PC-9 (cell line): Measurements from ENCODE around the gene ZNF146. TPM values are rescaled to one million over a fixed set of nuclear protein-coding genes. Genes with fewer than 3 reads are reported as not detected.

Experiments used
- BruUV-seq: library from RNA; stranded (reverse); fragments of 400-500 nt; replicated peaks from 2 replicates; lab custom pipeline; 2021; lab: Mats Ljungman, UMichigan
- CTCF ChIA-PET: fragments of 300-600 bp; sonication (Branson Sonifier 250); formaldehyde crosslinking; loops from one replicate; lab custom pipeline; 2022; ENCODE audit warnings: antibody characterized with exemption; lab: Charles Lee
- POLR2A ChIA-PET: fragments of 300-600 bp; sonication (Branson Sonifier 250); formaldehyde crosslinking; loops from one replicate; lab custom pipeline; 2022; ENCODE audit warnings: antibody characterized with exemption; ENCODE audit not compliant: unreplicated experiment; lab: Charles Lee
- DNase-seq, 2 experiments: peaks; one replicate each; pipeline versions ENCODE4 v3.0.0 to v3.0.0-alpha.2; 2015 to 2022; ENCODE audit warnings: mixed read lengths in 1 of 2
- H2AFZ ChIP-seq: fragments of 200-600 bp; sonication (generic); 2 replicates; pipeline ENCODE4 v1.8.1; 2017; ENCODE audit warnings: antibody characterized with exemption
- H3F3A ChIP-seq: fragments of 200-600 bp; sonication (generic); 2 replicates; pipeline ENCODE4 v1.8.1; 2017; ENCODE audit warnings: antibody characterized with exemption, mild to moderate bottlenecking, low read depth; ENCODE audit not compliant: insufficient read depth
- H3K27ac ChIP-seq: fragments of 200-600 bp; sonication (generic); 2 replicates; pipeline ENCODE4 v1.6.1; 2016; ENCODE audit warnings: mixed run types
- H3K27me3 ChIP-seq: fragments of 200-600 bp; sonication (generic); 2 replicates; pipeline ENCODE4 v1.6.1; 2016; ENCODE audit warnings: low read depth, mixed run types; ENCODE audit not compliant: insufficient read depth
- H3K36me3 ChIP-seq: fragments of 200-600 bp; sonication (generic); 2 replicates; pipeline ENCODE4 v1.6.1; 2016; ENCODE audit warnings: low read depth, mixed run types
- H3K4me1 ChIP-seq: fragments of 200-600 bp; sonication (generic); replicated peaks from 2 replicates; pipeline ENCODE4 v1.6.1; 2016; ENCODE audit warnings: mixed run types; ENCODE audit not compliant: insufficient read depth
- H3K4me2 ChIP-seq: fragments of 200-600 bp; sonication (generic); 2 replicates; pipeline ENCODE4 v1.6.1; 2017; ENCODE audit warnings: mixed run types
- H3K4me3 ChIP-seq: fragments of 200-600 bp; sonication (generic); 2 replicates; pipeline ENCODE4 v1.6.1; 2016; ENCODE audit warnings: mixed run types
- H3K79me2 ChIP-seq: fragments of 200-600 bp; sonication (generic); 2 replicates; pipeline ENCODE4 v1.6.1; 2017; ENCODE audit warnings: low read depth, mixed run types
- H3K9me2 ChIP-seq: fragments of 200-600 bp; sonication (generic); 2 replicates; pipeline ENCODE4 v1.8.1; 2017; ENCODE audit warnings: mild to moderate bottlenecking; ENCODE audit not compliant: insufficient read depth
- H3K9me3 ChIP-seq: fragments of 200-600 bp; sonication (generic); 2 replicates; pipeline ENCODE4 v1.8.1; 2016; ENCODE audit warnings: low read depth; ENCODE audit not compliant: insufficient read depth
- H4K20me1 ChIP-seq: fragments of 200-600 bp; sonication (generic); 2 replicates; pipeline ENCODE4 v1.8.1; 2017; ENCODE audit not compliant: insufficient read depth
- EZH2 ChIP-seq: fragments of 200-600 bp; sonication (generic); IDR thresholded peaks from 2 replicates; pipeline ENCODE4 v1.8.0; 2017; ENCODE audit warnings: antibody characterized with exemption, low read depth
- intact Hi-C: fragments of 100-400 bp; cut with micrococcal nuclease; formaldehyde crosslinking; loops from one replicate; pipeline ENCODE4 v1.10.0; 2022; ENCODE audit not compliant: unreplicated experiment
- total RNA-seq: library from RNA; stranded (reverse); gene quantifications from 2 replicates; pipeline ENCODE4 v1.2.3, GENCODE V29; 2021
- TF ChIP-seq, protein P1 (sequence below): fragments of 200-600 bp; sonication (generic); conservative IDR thresholded peaks from 2 replicates; pipeline ENCODE4 v1.6.1; 2017; ENCODE audit warnings: mixed run types, antibody characterized with exemption, mild to moderate bottlenecking, moderate library complexity

Gene ZNF146
- total RNA-seq, 1 experiment from 2014 or later = 53.1 TPM

DNA sequence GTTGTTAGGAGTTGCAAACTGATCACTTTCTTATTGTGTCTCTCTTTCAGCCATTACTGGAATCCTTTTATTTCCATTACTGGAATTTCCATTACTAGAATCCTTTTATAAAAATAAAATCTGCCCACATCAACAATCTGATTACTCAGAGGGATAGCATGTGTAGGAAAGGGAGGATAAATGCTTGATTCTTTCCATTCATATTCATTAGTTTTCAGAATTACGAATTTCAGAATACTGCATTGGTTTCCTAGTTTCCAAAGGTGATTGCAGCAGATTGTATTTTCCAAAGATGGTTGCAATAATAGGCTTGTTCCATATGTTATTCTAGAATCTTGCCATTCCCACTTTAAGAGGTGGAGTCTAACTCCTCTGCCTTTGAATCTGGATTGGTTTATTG is 37.1 kb downstream of the ZNF146 start:
- Histone ChIP-seq H3K4me2 (no peak overlapping the region), H3K4me3 (no peak overlapping the region), H4K20me1 (no peaks in the 10 kb centered on the region), H3K27ac (no peak overlapping the region), H3K9me2 (no peaks in the 10 kb centered on the region), H3K36me3 (no peaks in the 10 kb centered on the region), H3K79me2 (no peaks in the 10 kb centered on the region), H3K4me1 (no peaks in the 10 kb centered on the region), H3K9me3 (no peaks in the 10 kb centered on the region), H3K27me3 (no peaks in the 10 kb centered on the region), H2AFZ (no peak overlapping the region), H3F3A (no peaks in the 10 kb centered on the region)
- BruUV-seq = no TSS peak
- ChIA-PET POLR2A (no interaction called here), CTCF (no interaction called here)
- DNase-seq = no peak
- TF ChIP-seq, protein P1, sequence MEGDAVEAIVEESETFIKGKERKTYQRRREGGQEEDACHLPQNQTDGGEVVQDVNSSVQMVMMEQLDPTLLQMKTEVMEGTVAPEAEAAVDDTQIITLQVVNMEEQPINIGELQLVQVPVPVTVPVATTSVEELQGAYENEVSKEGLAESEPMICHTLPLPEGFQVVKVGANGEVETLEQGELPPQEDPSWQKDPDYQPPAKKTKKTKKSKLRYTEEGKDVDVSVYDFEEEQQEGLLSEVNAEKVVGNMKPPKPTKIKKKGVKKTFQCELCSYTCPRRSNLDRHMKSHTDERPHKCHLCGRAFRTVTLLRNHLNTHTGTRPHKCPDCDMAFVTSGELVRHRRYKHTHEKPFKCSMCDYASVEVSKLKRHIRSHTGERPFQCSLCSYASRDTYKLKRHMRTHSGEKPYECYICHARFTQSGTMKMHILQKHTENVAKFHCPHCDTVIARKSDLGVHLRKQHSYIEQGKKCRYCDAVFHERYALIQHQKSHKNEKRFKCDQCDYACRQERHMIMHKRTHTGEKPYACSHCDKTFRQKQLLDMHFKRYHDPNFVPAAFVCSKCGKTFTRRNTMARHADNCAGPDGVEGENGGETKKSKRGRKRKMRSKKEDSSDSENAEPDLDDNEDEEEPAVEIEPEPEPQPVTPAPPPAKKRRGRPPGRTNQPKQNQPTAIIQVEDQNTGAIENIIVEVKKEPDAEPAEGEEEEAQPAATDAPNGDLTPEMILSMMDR = no peak
- no peak for TF ChIP-seq EZH2
- intact Hi-C loops = no loop called here

DNA sequence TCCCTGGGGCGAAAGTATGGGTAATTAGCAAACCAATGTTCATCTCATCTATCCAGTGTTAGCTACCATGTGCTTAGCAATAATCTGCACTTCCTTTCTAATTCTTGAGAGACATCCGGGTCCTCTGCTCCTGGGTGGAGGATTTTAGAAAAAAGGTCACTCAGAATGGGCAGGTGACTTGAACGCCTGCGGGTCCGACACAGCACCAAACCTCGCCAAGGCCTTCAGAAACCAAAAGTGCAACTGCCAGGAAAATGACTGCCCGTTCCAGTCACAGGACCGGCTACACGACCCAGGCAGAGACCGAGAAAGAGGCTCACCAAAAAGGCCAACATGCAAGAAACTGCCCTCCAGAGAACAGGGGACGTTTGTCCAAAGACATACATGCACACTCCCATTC is 39.9 kb downstream of the ZNF146 start:
- H3K9me3 ChIP-seq = no peaks in the 10 kb centered on the region
- H3K9me2 ChIP-seq = no peaks in the 10 kb centered on the region
- CTCF ChIA-PET = no interaction called here
- H3K4me1 ChIP-seq = no peaks in the 10 kb centered on the region
- BruUV-seq = no TSS peak
- no peak overlapping the region for H2AFZ ChIP-seq
- peaks cover 16% of the 10 kb centered on the region for H3K27me3 ChIP-seq
- no peak overlapping the region for H3K4me2 ChIP-seq
- POLR2A ChIA-PET = no interaction called here
- H3K36me3 ChIP-seq = no peaks in the 10 kb centered on the region
- DNase-seq = no peak
- H3K79me2 ChIP-seq = no peaks in the 10 kb centered on the region
- no peaks in the 10 kb centered on the region for H4K20me1 ChIP-seq
- H3K27ac ChIP-seq = no peak overlapping the region
- TF ChIP-seq, protein P1 = no peak
- TF ChIP-seq EZH2 = no peak
- H3K4me3 ChIP-seq = no peak overlapping the region
- intact Hi-C loops = no loop called here
- no peaks in the 10 kb centered on the region for H3F3A ChIP-seq

DNA sequence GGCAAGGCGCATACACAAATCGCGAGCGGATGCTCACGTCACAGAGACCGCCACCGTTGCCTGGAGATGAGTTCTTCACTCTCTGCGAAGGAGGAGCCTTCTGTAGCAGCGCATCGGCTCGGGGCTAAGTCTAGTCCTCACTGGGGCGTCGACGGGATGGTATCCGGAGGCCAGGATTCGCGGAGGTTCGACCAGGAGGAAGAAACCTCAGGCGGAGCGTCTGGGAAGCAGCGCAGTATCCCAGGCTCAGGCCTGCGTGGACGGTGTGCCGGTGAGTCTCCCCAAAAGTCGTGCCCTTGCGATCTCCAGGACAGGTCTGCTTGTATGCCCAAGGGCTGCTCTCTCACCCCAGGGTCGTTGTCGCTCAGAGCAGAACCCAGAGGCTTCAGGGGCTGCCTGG is 40.4 kb downstream of the ZNF146 start:
- intact Hi-C loops = no loop called here
- DNase-seq = no peak
- Histone ChIP-seq H3K9me3 (no peaks in the 10 kb centered on the region), H3K4me3 (no peak overlapping the region), H4K20me1 (no peaks in the 10 kb centered on the region), H3K4me2 (no peak overlapping the region), H3F3A (no peaks in the 10 kb centered on the region), H3K36me3 (no peaks in the 10 kb centered on the region), H3K79me2 (no peaks in the 10 kb centered on the region), H3K27me3 (peaks cover 16% of the 10 kb centered on the region), H2AFZ (no peak overlapping the region), H3K4me1 (no peaks in the 10 kb centered on the region), H3K9me2 (no peaks in the 10 kb centered on the region), H3K27ac (no peak overlapping the region)
- ChIA-PET CTCF (no interaction called here), POLR2A (no interaction called here)
- TF ChIP-seq, protein P1 = no peak
- TF ChIP-seq EZH2 = no peak
- BruUV-seq = no TSS peak
